ENCODE data around the gene NAALADL2.
"Not testable (repeated sequence)": the region's sequence is repeated elsewhere in the genome, so short reads cannot be mapped to it uniquely, and the experiment has no call there.

Gene NAALADL2

DNA sequence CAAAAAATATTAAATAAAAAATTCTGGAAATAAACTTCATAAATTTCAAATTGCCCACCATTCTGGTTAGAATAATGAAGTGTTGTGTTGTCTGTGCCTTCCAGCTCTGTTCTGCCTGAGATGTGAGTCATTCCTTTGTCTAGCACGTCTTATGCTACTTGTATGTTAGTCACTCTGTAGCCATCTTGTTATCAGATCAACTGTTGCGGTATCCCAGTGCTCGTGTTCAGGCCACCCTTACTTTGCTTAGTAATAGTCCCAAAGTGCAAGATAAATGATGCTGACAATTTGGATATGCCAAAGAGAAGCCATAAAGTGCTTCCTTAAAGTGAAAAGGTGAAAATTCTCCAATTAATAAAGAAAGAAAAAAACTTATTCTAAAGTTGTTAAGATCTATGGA, 527.5 kb downstream of the NAALADL2 start:
- DNase-seq (ENCODE audit: low read depth, low spot score), result peak; percentile 81
- no peak overlapping the region for H3K27ac ChIP-seq

DNA sequence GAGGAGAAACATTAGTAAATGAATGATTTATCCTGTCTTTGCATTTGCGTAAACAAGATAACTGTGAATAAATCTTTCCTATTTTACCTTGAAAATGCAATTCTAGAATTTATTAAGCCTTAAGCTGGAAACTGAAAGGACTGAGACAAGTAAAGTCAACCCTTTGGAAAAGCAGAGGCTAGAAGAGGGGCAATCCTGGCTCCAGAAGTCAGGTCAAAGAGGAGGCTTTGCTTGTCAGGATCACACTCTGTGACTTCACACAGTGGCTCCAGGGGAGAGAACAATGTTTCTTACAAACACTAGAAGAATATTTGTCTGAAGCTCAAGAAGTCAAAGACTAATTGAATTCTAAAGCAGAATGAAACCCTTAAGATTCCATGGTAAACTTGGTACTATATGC, 530.4 kb downstream of the NAALADL2 start:
- no peak for DNase-seq (ENCODE audit: low read depth, low spot score)

DNA sequence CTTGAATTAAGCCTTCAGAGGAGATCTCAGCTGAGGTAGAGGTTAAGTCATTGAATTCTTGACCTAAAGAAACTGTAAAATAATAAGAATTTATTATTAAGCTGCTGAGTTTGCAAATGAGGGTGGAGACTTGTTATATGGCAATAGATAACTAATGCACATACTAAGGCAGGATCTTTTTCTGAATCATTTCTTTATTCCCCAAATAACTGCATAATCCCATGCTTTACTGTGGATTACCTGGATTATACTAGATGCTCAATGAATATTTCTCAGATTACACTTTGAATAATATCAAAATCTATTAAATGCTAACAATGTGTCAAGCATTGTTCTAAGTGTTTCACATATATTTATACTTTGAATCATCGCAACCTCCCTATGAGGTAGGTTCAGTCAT, 532.5 kb downstream of the NAALADL2 start:
- no peak for DNase-seq (ENCODE audit: low read depth, low spot score)
- H3K27ac ChIP-seq, result no peak overlapping the region

More for the DNA sequence above, 530.4 kb downstream of the NAALADL2 start:
- no peak overlapping the region for H3K27ac ChIP-seq

DNA sequence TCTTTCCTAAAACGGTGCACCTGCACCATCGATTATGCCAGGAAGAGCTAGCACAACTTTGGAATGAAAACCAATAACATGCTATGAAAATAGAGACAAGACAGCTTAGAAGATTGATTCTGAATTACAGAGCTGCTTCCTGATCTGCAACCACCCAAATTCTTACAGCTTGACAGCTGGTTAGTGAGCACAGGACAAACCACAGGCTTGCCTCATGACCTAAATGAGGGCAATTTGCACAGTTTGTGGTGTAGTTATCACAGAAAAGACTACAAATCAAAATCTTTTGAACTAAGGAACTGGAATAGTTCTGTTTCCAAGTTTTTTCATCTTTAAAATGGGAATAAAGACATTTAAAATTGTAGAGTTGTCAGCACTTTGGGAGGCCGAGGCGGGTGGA, 533.5 kb downstream of the NAALADL2 start:
- no peak for DNase-seq (ENCODE audit: low read depth, low spot score)
- H3K27ac ChIP-seq, result no peak overlapping the region

- no peak for DNase-seq (ENCODE audit: low read depth, low spot score)
- H3K27ac ChIP-seq, result no peak overlapping the region
These were observed 538.2 kb downstream of the NAALADL2 start for GRCh38 chr3:175397372-175397771.

- no peak overlapping the region for H3K27ac ChIP-seq
- no peak for DNase-seq (ENCODE audit: low read depth, low spot score)
These were observed 539.5 kb downstream of the NAALADL2 start for GRCh38 chr3:175398676-175399075.

- H3K27ac ChIP-seq, result no peak overlapping the region
- DNase-seq (ENCODE audit: low read depth, low spot score), result no peak
These were observed 540.2 kb downstream of the NAALADL2 start for GRCh38 chr3:175399156-175399840.

DNA sequence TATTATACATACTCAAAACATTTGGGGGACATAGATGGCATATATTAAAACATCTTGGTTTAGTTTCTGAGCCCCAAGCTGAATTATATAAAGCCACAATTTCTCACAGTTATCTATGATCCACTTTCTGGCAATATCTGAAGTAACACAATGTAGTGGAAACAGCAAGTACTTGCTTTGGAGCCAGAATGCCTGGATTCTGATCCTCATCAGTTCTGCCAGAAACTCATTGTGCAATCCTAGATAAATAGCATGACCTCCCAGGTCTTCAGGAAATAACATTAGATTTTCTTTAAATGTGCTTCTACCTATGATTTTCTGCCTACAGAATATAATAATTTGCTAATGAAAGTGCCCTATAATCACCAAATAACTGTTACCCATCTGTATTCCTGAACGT, 544.9 kb downstream of the NAALADL2 start:
- no peak for DNase-seq (ENCODE audit: low read depth, low spot score)
- H3K27ac ChIP-seq, result no peak overlapping the region

DNA sequence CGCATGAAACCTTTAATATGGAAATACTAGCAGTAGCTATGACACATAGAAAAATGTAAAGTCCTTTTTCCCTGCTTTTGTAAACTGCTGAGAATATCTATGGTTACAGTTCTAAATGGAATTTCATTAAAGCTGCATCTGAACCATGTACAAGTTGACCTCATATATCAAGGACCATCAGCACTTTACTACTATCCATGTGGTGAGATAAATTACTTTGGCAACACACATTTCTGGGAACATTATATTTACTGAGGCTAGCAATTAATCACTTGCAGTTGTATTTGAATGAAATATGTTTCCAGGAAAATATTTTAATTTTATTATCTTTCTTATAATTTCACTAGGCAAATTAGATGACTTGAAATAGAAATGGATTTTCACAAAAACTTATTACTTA, 545.5 kb downstream of the NAALADL2 start:
- DNase-seq (ENCODE audit: low read depth, low spot score), result no peak

DNA sequence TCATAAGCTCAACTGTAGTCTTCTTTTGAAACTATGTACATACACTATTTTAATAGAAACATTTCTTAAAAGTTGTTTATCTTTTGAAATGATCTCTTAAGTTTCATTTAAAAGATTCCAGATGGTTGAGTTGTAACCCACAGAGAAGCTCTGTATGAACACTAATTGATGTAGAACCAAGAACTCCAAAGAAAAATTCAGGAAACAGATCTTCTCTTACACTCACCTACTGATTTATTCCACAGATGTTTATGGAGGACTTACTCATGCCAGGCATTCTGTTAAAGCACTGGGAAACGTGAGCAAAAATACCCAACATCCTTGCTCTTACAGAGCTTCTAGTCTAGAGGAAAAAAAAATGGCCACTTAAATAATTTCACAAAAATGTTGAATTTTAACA, 551.1 kb downstream of the NAALADL2 start:
- no peak for DNase-seq (ENCODE audit: low read depth, low spot score)

More for the DNA sequence above, 545.5 kb downstream of the NAALADL2 start:
- no peak overlapping the region for H3K27ac ChIP-seq

GRCh38 chr3:175411405-175411804, 552.3 kb downstream of the NAALADL2 start:
- DNase-seq (ENCODE audit: low read depth, low spot score), result no peak
- no peak overlapping the region for H3K27ac ChIP-seq

More for the DNA sequence above, 551.1 kb downstream of the NAALADL2 start:
- no peak overlapping the region for H3K27ac ChIP-seq

GRCh38 chr3:175411946-175412345, 552.8 kb downstream of the NAALADL2 start:
- H3K27ac ChIP-seq, result no peak overlapping the region
- DNase-seq (ENCODE audit: low read depth, low spot score), result no peak

GRCh38 chr3:175413926-175414325, 554.8 kb downstream of the NAALADL2 start:
- no peak for DNase-seq (ENCODE audit: low read depth, low spot score)
- H3K27ac ChIP-seq, result no peak overlapping the region

GRCh38 chr3:175416600-175416999, 557.5 kb downstream of the NAALADL2 start:
- no peak overlapping the region for H3K27ac ChIP-seq
- no peak for DNase-seq (ENCODE audit: low read depth, low spot score)

DNA sequence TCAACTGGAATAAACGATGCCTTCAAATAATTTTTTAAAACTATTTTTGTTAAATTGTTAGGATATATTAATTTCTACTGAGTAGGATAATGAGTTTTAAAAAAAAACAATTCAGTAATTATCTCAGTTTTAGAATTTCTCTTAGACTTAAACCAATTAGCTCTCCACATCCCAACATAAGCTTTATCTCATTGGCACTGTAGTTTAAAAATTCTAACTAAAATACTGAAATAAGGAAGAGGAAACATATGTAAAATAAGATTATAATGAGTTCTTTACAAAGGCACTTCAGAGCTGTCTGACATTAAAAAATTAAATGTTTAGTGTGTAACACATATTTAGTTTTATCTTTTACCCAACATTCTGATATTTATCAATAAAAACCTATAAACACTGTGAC, 558.3 kb downstream of the NAALADL2 start:
- DNase-seq (ENCODE audit: low read depth, low spot score), result no peak

GRCh38 chr3:175421902-175422301, 562.8 kb downstream of the NAALADL2 start:
- DNase-seq (ENCODE audit: low read depth, low spot score), result no peak
- no peak overlapping the region for H3K27ac ChIP-seq

More for the DNA sequence above, 558.3 kb downstream of the NAALADL2 start:
- no peak overlapping the region for H3K27ac ChIP-seq

- no peak for DNase-seq (ENCODE audit: low read depth, low spot score)
- H3K27ac ChIP-seq, result no peak overlapping the region
These were observed 563.6 kb downstream of the NAALADL2 start for GRCh38 chr3:175422744-175423143.

DNA sequence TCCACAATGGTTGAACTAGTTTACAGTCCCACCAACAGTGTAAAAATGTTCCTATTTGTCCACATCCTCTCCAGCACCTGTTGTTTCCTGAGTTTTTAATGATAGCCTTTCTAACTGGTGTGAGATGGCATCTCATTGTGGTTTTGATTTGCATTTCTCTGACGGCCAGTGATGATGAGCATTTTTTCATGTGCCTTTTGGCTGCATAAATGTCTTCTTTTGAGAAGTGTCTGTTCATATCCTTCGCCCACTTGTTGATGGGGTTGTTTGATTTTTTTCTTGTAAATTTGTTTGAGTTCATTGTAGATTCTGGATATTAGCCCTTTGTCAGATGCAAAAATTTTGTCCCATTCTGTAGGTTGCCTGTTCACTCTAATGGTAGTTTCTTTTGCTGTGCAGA, 564.7 kb downstream of the NAALADL2 start:
- not testable (repeated sequence) for H3K27ac ChIP-seq; DNase-seq (ENCODE audit: low read depth, low spot score)

DNA sequence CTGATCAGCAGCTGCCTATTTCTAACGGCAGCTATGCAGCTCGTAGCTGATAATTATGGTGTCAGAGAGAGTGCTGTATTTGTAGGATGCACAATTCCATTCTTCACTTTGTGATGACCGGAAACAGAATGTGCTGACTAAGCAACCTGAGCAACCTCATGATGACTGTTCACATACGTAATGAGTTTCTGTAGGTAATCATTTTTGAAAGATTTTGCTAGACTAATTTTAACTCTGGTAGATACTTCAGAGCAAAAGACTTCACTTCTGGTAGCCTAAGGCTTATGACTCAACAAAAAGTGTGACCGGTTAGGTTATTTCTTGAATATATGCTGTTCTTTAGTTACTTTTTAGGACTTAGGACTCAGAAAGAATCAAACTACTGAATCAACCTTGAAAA, 567.7 kb downstream of the NAALADL2 start:
- peak; percentile 0 for DNase-seq (ENCODE audit: low read depth, low spot score)
- H3K27ac ChIP-seq, result no peak overlapping the region

- no peak overlapping the region for H3K27ac ChIP-seq
- no peak for DNase-seq (ENCODE audit: low read depth, low spot score)
These were observed 569.3 kb downstream of the NAALADL2 start for GRCh38 chr3:175428466-175428865.

DNA sequence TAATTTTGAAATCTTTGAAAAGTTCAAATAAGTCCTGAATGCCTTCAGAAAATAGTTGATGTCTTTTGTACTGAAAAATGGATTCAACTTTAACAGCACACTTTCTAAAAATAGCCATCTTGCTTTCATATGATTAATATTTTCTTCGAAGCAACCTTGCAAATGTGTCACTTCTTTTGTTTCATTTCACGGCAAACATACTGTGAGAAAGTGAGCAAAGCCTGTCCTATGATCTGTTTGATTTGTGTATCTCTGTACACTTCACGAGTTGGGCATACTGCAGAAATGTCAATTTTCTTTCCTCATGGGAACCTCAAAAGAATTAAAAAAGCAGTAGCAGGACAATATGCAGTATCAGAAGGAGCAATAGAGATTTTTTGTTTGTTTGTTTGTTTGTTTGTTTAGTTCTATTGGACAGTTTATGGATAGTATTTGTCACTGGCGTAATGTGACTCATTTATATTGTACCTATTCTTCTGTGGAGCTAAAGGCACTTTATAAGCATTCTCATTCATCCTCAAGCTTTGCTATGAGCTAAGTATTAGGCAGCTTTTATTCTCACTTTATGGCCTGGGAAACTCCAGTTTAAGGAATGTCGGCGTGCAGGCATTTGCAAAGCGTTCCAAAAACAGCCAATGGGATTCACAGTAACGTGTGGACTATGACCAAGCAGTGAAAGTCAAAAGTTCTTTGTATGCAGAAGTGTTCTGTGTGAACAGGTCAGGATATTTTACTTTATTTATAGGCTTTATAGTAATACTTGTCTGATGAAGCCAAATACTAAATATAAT, 572.0 kb downstream of the NAALADL2 start:
- no peak for DNase-seq (ENCODE audit: low read depth, low spot score)
- H3K27ac ChIP-seq, result no peak overlapping the region
